Hepatocyte (in vitro differentiated cells): ENCODE results near the gene PRKCA. TPM values are rescaled to one million over a fixed set of nuclear protein-coding genes. Genes with fewer than 3 reads are reported as not detected.

ENCODE experiments used
- DNase-seq: peaks from one replicate; pipeline ENCODE4 v3.0.0-alpha.2; 2016; ENCODE audit warnings: low spot score
- H2AFZ ChIP-seq: fragments of 200-600 bp; sonication (generic); 2 replicates; pipeline ENCODE4 v1.6.0; 2016; ENCODE audit warnings: antibody characterized with exemption, mild to moderate bottlenecking
- H3K27ac ChIP-seq: fragments of 200-600 bp; sonication (generic); 2 replicates; pipeline ENCODE4 v1.5.1; 2016; ENCODE audit warnings: mild to moderate bottlenecking
- H3K27me3 ChIP-seq: fragments of 200-600 bp; sonication (generic); 2 replicates; pipeline ENCODE4 v1.6.1; 2016
- H3K36me3 ChIP-seq: fragments of 200-600 bp; sonication (generic); replicated peaks from 2 replicates; pipeline ENCODE4 v1.5.1; 2016; ENCODE audit warnings: low read depth; ENCODE audit not compliant: insufficient read depth
- H3K4me1 ChIP-seq: fragments of 200-600 bp; sonication (generic); 2 replicates; pipeline ENCODE4 v1.5.1; 2016; ENCODE audit warnings: mild to moderate bottlenecking, moderate library complexity; ENCODE audit not compliant: insufficient read depth
- H3K4me2 ChIP-seq: fragments of 200-600 bp; sonication (generic); 2 replicates; pipeline ENCODE4 v1.6.0; 2016
- H3K4me3 ChIP-seq: fragments of 200-600 bp; sonication (generic); 2 replicates; pipeline ENCODE4 v1.5.1; 2016; ENCODE audit warnings: mild to moderate bottlenecking
- H3K79me2 ChIP-seq: fragments of 200-600 bp; sonication (generic); 2 replicates; pipeline ENCODE4 v1.6.0; 2017; ENCODE audit warnings: mild to moderate bottlenecking
- H3K9me2 ChIP-seq: fragments of 200-600 bp; sonication (generic); replicated peaks from 2 replicates; pipeline ENCODE4 v1.6.0; 2017; ENCODE audit warnings: mild to moderate bottlenecking; ENCODE audit not compliant: insufficient read depth
- H3K9me3 ChIP-seq: fragments of 200-600 bp; sonication (generic); 2 replicates; pipeline ENCODE4 v1.5.1; 2016; ENCODE audit warnings: low read depth, mild to moderate bottlenecking
- H4K20me1 ChIP-seq: fragments of 200-600 bp; sonication (generic); 2 replicates; pipeline ENCODE4 v1.6.0; 2016; ENCODE audit warnings: mild to moderate bottlenecking; ENCODE audit not compliant: insufficient read depth, poor library complexity, severe bottlenecking
- CTCF ChIP-seq: fragments of 200-600 bp; sonication (generic); IDR thresholded peaks from 2 replicates; pipeline ENCODE4 v1.5.1; 2016; ENCODE audit warnings: antibody characterized with exemption, mild to moderate bottlenecking; ENCODE audit not compliant: poor library complexity
- EZH2 ChIP-seq: fragments of 200-600 bp; sonication (generic); IDR thresholded peaks from 2 replicates; pipeline ENCODE4 v1.6.1; 2016; ENCODE audit warnings: antibody characterized with exemption, mild to moderate bottlenecking, borderline replicate concordance
- EZH2phosphoT487 ChIP-seq: fragments of 200-600 bp; sonication (generic); IDR thresholded peaks from one replicate; pipeline ENCODE4 v1.6.1; 2018; ENCODE audit warnings: antibody characterized with exemption, mild to moderate bottlenecking, low read depth, moderate library complexity; ENCODE audit not compliant: unreplicated experiment, severe bottlenecking
- WGBS: methylation state at CpG from one replicate; pipeline ENCODE4 v1.1.6; 2016; ENCODE audit warnings: low lambda C conversion rate; ENCODE audit errors: missing lambda C conversion rate; 5-methylcytosine and 5-hydroxymethylcytosine counted together
- polyA plus RNA-seq: library from polyadenylated mRNA; unstranded; fragments of >200 nt; fragmentation: Nextera tagmentation; extraction: Ambion mirVana; gene quantifications from 2 replicates; pipeline ENCODE4 v1.2.1, GENCODE V29; 2016
- total RNA-seq: library from RNA; depleted of rRNA; stranded (reverse); fragments of >200 nt; gene quantifications from 2 replicates; pipeline ENCODE4 v1.2.3, GENCODE V29; 2014

The PRKCA gene
- total and polyA plus RNA-seq, 2 experiments from 2014 or later: 5.9 to 18.5 TPM

GRCh38 chr17:66842505-66842904 lies 540.1 kb downstream of the PRKCA start:
- WGBS: 90% methylated on average over 5 of the region's 5 CpGs
- peaks cover 2% of the 10 kb centered on the region for H3K27me3 ChIP-seq
- H2AFZ ChIP-seq: no peak overlapping the region
- DNase-seq: no peak
- H3K9me2 ChIP-seq: no peaks in the 10 kb centered on the region
- H3K79me2 ChIP-seq: no peaks in the 10 kb centered on the region
- H3K9me3 ChIP-seq: no peaks in the 10 kb centered on the region
- H4K20me1 ChIP-seq: no peaks in the 10 kb centered on the region
- H3K4me3 ChIP-seq: no peak overlapping the region
- no peak for TF ChIP-seq EZH2
- H3K4me2 ChIP-seq: no peak overlapping the region
- H3K27ac ChIP-seq: no peak overlapping the region
- H3K4me1 ChIP-seq: no peaks in the 10 kb centered on the region
- no peaks in the 10 kb centered on the region for H3K36me3 ChIP-seq

GRCh38 chr17:66842959-66843358 lies 540.5 kb downstream of the PRKCA start:
- Histone ChIP-seq H3K36me3 (no peaks in the 10 kb centered on the region), H3K4me1 (no peaks in the 10 kb centered on the region), H3K4me2 (no peak overlapping the region), H3K9me3 (no peaks in the 10 kb centered on the region), H3K9me2 (no peaks in the 10 kb centered on the region), H3K4me3 (no peak overlapping the region), H3K27ac (no peak overlapping the region), H4K20me1 (no peaks in the 10 kb centered on the region), H3K79me2 (no peaks in the 10 kb centered on the region), H3K27me3 (no peaks in the 10 kb centered on the region), H2AFZ (no peak overlapping the region)
- DNase-seq: no peak
- 98% methylated on average over 3 of the region's 3 CpGs for WGBS
- TF ChIP-seq CTCF (no peak), EZH2phosphoT487 (no peak), EZH2 (no peak)

- Histone ChIP-seq H3K9me3 (no peaks in the 10 kb centered on the region), H3K4me3 (no peak overlapping the region), H3K4me2 (no peak overlapping the region), H3K4me1 (no peaks in the 10 kb centered on the region), H3K79me2 (no peaks in the 10 kb centered on the region), H4K20me1 (no peaks in the 10 kb centered on the region), H2AFZ (no peak overlapping the region), H3K9me2 (no peaks in the 10 kb centered on the region), H3K27ac (no peak overlapping the region), H3K36me3 (no peaks in the 10 kb centered on the region), H3K27me3 (no peaks in the 10 kb centered on the region)
- TF ChIP-seq CTCF (no peak), EZH2phosphoT487 (no peak), EZH2 (no peak)
- 79% methylated on average over 4 of the region's 4 CpGs for WGBS
- no peak for DNase-seq
These were observed 541.2 kb downstream of the PRKCA start for GRCh38 chr17:66843627-66844026.

GRCh38 chr17:66847704-66848103 lies 545.3 kb downstream of the PRKCA start:
- no peak overlapping the region for H2AFZ ChIP-seq
- WGBS: 88% methylated on average over 3 of the region's 3 CpGs
- no peak for TF ChIP-seq EZH2
- no peak for TF ChIP-seq CTCF
- no peak for TF ChIP-seq EZH2phosphoT487

More at GRCh38 chr17:66847704-66848103, 545.3 kb downstream of the PRKCA start:
- Histone ChIP-seq H3K4me1 (no peaks in the 10 kb centered on the region), H3K36me3 (no peaks in the 10 kb centered on the region), H4K20me1 (no peaks in the 10 kb centered on the region), H3K27me3 (no peaks in the 10 kb centered on the region), H3K9me2 (no peaks in the 10 kb centered on the region), H3K4me2 (no peak overlapping the region), H3K9me3 (no peaks in the 10 kb centered on the region), H3K4me3 (no peak overlapping the region), H3K27ac (no peak overlapping the region), H3K79me2 (no peaks in the 10 kb centered on the region)
- no peak for DNase-seq
